Measurements from ENCODE around the gene CCDC85B. TPM values are rescaled to one million over a fixed set of nuclear protein-coding genes. Genes with fewer than 3 reads are reported as not detected.

Gene CCDC85B
- total RNA-seq, 1 experiment from 2014 or later = 43.7 TPM

- DNase-seq (ENCODE audit: low read depth) = no peak
These were observed 41.5 kb downstream of the CCDC85B start for GRCh38 chr11:65931773-65932557.

- peak; percentile 41 for DNase-seq (ENCODE audit: low read depth)
These were observed 42.1 kb downstream of the CCDC85B start for GRCh38 chr11:65932558-65932919.

DNA sequence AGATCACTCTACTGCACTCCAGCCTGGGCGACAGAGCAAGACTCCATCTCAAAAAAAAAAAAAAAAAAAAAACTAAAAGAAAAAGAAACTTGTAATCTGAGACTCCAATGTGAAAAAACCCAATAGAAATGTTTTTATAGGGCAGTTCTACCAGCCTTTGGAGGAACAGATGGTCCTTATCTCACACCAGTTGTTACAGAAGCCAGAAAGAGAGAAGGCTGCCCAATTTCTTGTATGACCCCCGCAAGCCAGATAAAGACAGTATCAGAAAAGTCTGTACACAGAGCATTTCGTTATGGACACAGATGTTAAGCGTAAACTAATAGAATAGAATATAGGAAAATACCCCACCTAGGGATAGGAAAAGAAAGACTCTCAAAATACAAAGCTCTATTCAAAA lies 43.5 kb downstream of the CCDC85B start:
- no peak for DNase-seq (ENCODE audit: low read depth)

GRCh38 chr11:65937766-65938165 lies 47.3 kb downstream of the CCDC85B start:
- no peak for DNase-seq (ENCODE audit: low read depth)

Other genes with a start within 250 kb of the CCDC85B start
- 14.9 and 19.7 TPM in 2 replicates for gene RELA, start 227.8 kb upstream of the CCDC85B start, total RNA-seq (2014; rRNA removed; shearing (Covaris generic))
- gene KAT5, start 178.4 kb upstream of the CCDC85B start, total RNA-seq (2014; rRNA removed; shearing (Covaris generic)) = 59.4 and 66.9 TPM in 2 replicates
- 61.2 and 80.5 TPM in 2 replicates for gene RNASEH2C, start 169.9 kb upstream of the CCDC85B start, total RNA-seq (2014; rRNA removed; shearing (Covaris generic))
- 10.7 and 13.0 TPM in 2 replicates for gene AP5B1, start 109.7 kb upstream of the CCDC85B start, total RNA-seq (2014; rRNA removed; shearing (Covaris generic))
- not detected in 2 replicates for gene OVOL1, start 103.6 kb upstream of the CCDC85B start, total RNA-seq (2014; rRNA removed; shearing (Covaris generic))
- gene SNX32, start 56.7 kb upstream of the CCDC85B start, total RNA-seq (2014; rRNA removed; shearing (Covaris generic)) = 0.39 TPM in 1 of 2 replicates, not detected in the other
- 1,524 and 1,831 TPM in 2 replicates for gene CFL1, start 32.5 kb upstream of the CCDC85B start, total RNA-seq (2014; rRNA removed; shearing (Covaris generic))
- gene MUS81, start 30.2 kb upstream of the CCDC85B start, total RNA-seq (2014; rRNA removed; shearing (Covaris generic)) = 54.9 and 63.1 TPM in 2 replicates
- 7.1 and 7.4 TPM in 2 replicates for gene EFEMP2, start 17.9 kb upstream of the CCDC85B start, total RNA-seq (2014; rRNA removed; shearing (Covaris generic))
- gene CTSW, start 10.8 kb upstream of the CCDC85B start, total RNA-seq (2014; rRNA removed; shearing (Covaris generic)) = 0.11 TPM in 1 of 2 replicates, not detected in the other
- gene FIBP, start 2.2 kb upstream of the CCDC85B start, total RNA-seq (2014; rRNA removed; shearing (Covaris generic)) = 104 and 124 TPM in 2 replicates
- gene FOSL1, start 9.7 kb downstream of the CCDC85B start, total RNA-seq (2014; rRNA removed; shearing (Covaris generic)) = 54.0 and 59.3 TPM in 2 replicates
- 12.5 and 19.1 TPM in 2 replicates for gene C11orf68, start 28.4 kb downstream of the CCDC85B start, total RNA-seq (2014; rRNA removed; shearing (Covaris generic))
- gene DRAP1, start 28.8 kb downstream of the CCDC85B start, total RNA-seq (2014; rRNA removed; shearing (Covaris generic)) = 267 and 294 TPM in 2 replicates
- gene TSGA10IP, start 54.8 kb downstream of the CCDC85B start, total RNA-seq (2014; rRNA removed; shearing (Covaris generic)) = not detected in 2 replicates
- 67.4 and 84.6 TPM in 2 replicates for gene SART1, start 71.1 kb downstream of the CCDC85B start, total RNA-seq (2014; rRNA removed; shearing (Covaris generic))
- gene EIF1AD, start 111.5 kb downstream of the CCDC85B start, total RNA-seq (2014; rRNA removed; shearing (Covaris generic)) = 58.6 and 60.9 TPM in 2 replicates
- 54.1 and 65.0 TPM in 2 replicates for gene BANF1, start 111.8 kb downstream of the CCDC85B start, total RNA-seq (2014; rRNA removed; shearing (Covaris generic))
- not detected in 2 replicates for gene CST6, start 121.3 kb downstream of the CCDC85B start, total RNA-seq (2014; rRNA removed; shearing (Covaris generic))
- 0.45 and 1.3 TPM in 2 replicates for gene CATSPER1, start 135.8 kb downstream of the CCDC85B start, total RNA-seq (2014; rRNA removed; shearing (Covaris generic))
- gene GAL3ST3, start 158.5 kb downstream of the CCDC85B start, total RNA-seq (2014; rRNA removed; shearing (Covaris generic)) = not detected in 2 replicates
- gene SF3B2, start 161.7 kb downstream of the CCDC85B start, total RNA-seq (2014; rRNA removed; shearing (Covaris generic)) = 257 and 289 TPM in 2 replicates
- gene PACS1, start 179.6 kb downstream of the CCDC85B start, total RNA-seq (2014; rRNA removed; shearing (Covaris generic)) = 10.9 and 13.0 TPM in 2 replicates